SK-N-SH treated with all-trans-retinoic acid at 6 μM for 48 hours (cell line): Measurements from ENCODE around the gene BHLHA15.

ENCODE experiments used
- ATAC-seq: fragments of 200-7000 bp; cut with Tn5 transposase; 3 replicates; pipeline ENCODE4 v1.9.1; 2020; ENCODE audit warnings: mild to moderate bottlenecking, moderate library complexity
- ARNTL ChIP-seq: fragments of 450-650 bp; formaldehyde crosslinking; IDR thresholded peaks from 2 replicates; pipeline ENCODE4 v1.5.0; 2020; ENCODE audit warnings: low read depth, mild to moderate bottlenecking, moderate library complexity, borderline replicate concordance
- BACH2 ChIP-seq: fragments of 250-450 bp; sonication (Bioruptor Pico); IDR thresholded peaks from 2 replicates; pipeline ENCODE4 v1.9.0; 2021; ENCODE audit warnings: mild to moderate bottlenecking, borderline replicate concordance
- CREB5 ChIP-seq: fragments of 250-450 bp; sonication (Bioruptor Pico); IDR thresholded peaks from 2 replicates; pipeline ENCODE4 v1.5.1; 2020; ENCODE audit warnings: low read depth, mild to moderate bottlenecking, moderate library complexity
- CSDC2 ChIP-seq: fragments of 250-450 bp; sonication (Bioruptor Pico); IDR thresholded peaks from 2 replicates; pipeline ENCODE4 v1.5.0; 2020; ENCODE audit warnings: mild to moderate bottlenecking, moderate library complexity
- CSRNP3 ChIP-seq: fragments of 250-450 bp; sonication (Bioruptor Pico); IDR thresholded peaks from 2 replicates; pipeline ENCODE4 v1.5.1; 2021; ENCODE audit warnings: mild to moderate bottlenecking, moderate library complexity
- ESRRG ChIP-seq: fragments of 250-450 bp; sonication (Bioruptor Pico); IDR thresholded peaks from 2 replicates; pipeline ENCODE4 v1.6.1; 2021; ENCODE audit warnings: mild to moderate bottlenecking
- GLIS3 ChIP-seq: fragments of 250-450 bp; sonication (Bioruptor Pico); IDR thresholded peaks from 2 replicates; pipeline ENCODE4 v1.5.0; 2020; ENCODE audit warnings: mild to moderate bottlenecking, moderate library complexity
- ISL1 ChIP-seq: fragments of 250-450 bp; sonication (Bioruptor Pico); IDR thresholded peaks from 2 replicates; pipeline ENCODE4 v2.1.2; 2022; ENCODE audit warnings: mild to moderate bottlenecking, moderate library complexity
- OSR1 ChIP-seq: fragments of 250-450 bp; sonication (Bioruptor Pico); IDR thresholded peaks from 2 replicates; pipeline ENCODE4 v1.8.0; 2022; ENCODE audit warnings: moderate library complexity, mild to moderate bottlenecking, inconsistent platforms
- PATZ1 ChIP-seq: fragments of 250-450 bp; sonication (Bioruptor Pico); IDR thresholded peaks from 2 replicates; pipeline ENCODE4 v1.8.0; 2020; ENCODE audit warnings: mild to moderate bottlenecking, moderate library complexity, borderline replicate concordance
- POU6F1 ChIP-seq: fragments of 250-450 bp; sonication (Bioruptor Pico); IDR thresholded peaks from 2 replicates; pipeline ENCODE4 v1.8.0; 2021; ENCODE audit warnings: low read depth, mild to moderate bottlenecking, moderate library complexity, borderline replicate concordance
- PPARA ChIP-seq: fragments of 250-450 bp; sonication (Bioruptor Pico); IDR thresholded peaks from 2 replicates; pipeline ENCODE4 v1.5.0; 2020; ENCODE audit warnings: mild to moderate bottlenecking, borderline replicate concordance
- RARB ChIP-seq: fragments of 250-450 bp; sonication (Bioruptor Pico); IDR thresholded peaks from 2 replicates; pipeline ENCODE4 v1.8.0; 2021; ENCODE audit warnings: mild to moderate bottlenecking, moderate library complexity
- SNAI2 ChIP-seq: fragments of 250-450 bp; sonication (Bioruptor Pico); IDR thresholded peaks from 2 replicates; pipeline ENCODE4 v1.5.0; 2020; ENCODE audit warnings: mild to moderate bottlenecking, moderate library complexity
- TCF4 ChIP-seq: fragments of 250-450 bp; sonication (Bioruptor Pico); IDR thresholded peaks from 2 replicates; pipeline ENCODE4 v1.8.0; 2021; ENCODE audit warnings: mild to moderate bottlenecking, moderate library complexity, borderline replicate concordance
- TOX ChIP-seq: fragments of 250-450 bp; sonication (Bioruptor Pico); IDR thresholded peaks from 2 replicates; pipeline ENCODE4 v1.8.0; 2021; ENCODE audit warnings: mild to moderate bottlenecking, moderate library complexity, borderline replicate concordance
- TSHZ2 ChIP-seq: fragments of 250-450 bp; sonication (Bioruptor Pico); IDR thresholded peaks from 2 replicates; pipeline ENCODE4 v1.5.0; 2020; ENCODE audit warnings: mild to moderate bottlenecking, moderate library complexity
- ZC3H10 ChIP-seq: fragments of 250-450 bp; sonication (Bioruptor Pico); IDR thresholded peaks from 2 replicates; pipeline ENCODE4 v1.5.1; 2021; ENCODE audit warnings: mild to moderate bottlenecking, moderate library complexity
- ZFP3 ChIP-seq: fragments of 250-450 bp; sonication (Bioruptor Pico); IDR thresholded peaks from 2 replicates; pipeline ENCODE4 v1.5.0; 2020; ENCODE audit warnings: mild to moderate bottlenecking, moderate library complexity
- ZFP30 ChIP-seq: fragments of 450-650 bp; formaldehyde crosslinking; IDR thresholded peaks from 2 replicates; pipeline ENCODE4 v1.5.0; 2022; ENCODE audit warnings: mild to moderate bottlenecking, moderate library complexity
- ZNF565 ChIP-seq: fragments of 450-650 bp; formaldehyde crosslinking; conservative IDR thresholded peaks from 2 replicates; pipeline ENCODE4 v1.5.0; 2020; ENCODE audit warnings: low read depth, mild to moderate bottlenecking, moderate library complexity
- ZNF70 ChIP-seq: fragments of 450-650 bp; formaldehyde crosslinking; IDR thresholded peaks from 2 replicates; pipeline ENCODE4 v1.5.0; 2020; ENCODE audit warnings: mild to moderate bottlenecking, moderate library complexity
- ZNF8 ChIP-seq: fragments of 450-650 bp; formaldehyde crosslinking; IDR thresholded peaks from 2 replicates; pipeline ENCODE4 v1.5.0; 2020; ENCODE audit warnings: mild to moderate bottlenecking, moderate library complexity

The BHLHA15 gene

GRCh38 chr7:98211221-98211675 is at the start of gene BHLHA15:
Gene BHLHA15 (plus strand): TSS chr7:98211439. CDS start chr7:98212310, 871 bp downstream.
- peak; percentile 17; the same call in 2 of the 3 replicates for ATAC-seq
- TF ChIP-seq PPARA (CRISPR knock-in tag) (no peak), SNAI2 (CRISPR knock-in tag) (no peak)
- TF ChIP-seq, all 23 proteins: peak for 0

GRCh38 chr7:98162758-98163157 is 48.5 kb upstream of the BHLHA15 start:
- ATAC-seq: no peak
- no peak for TF ChIP-seq PATZ1 (CRISPR knock-in tag)
- TF ChIP-seq TSHZ2 (CRISPR knock-in tag): no peak
- no peak for TF ChIP-seq OSR1 (CRISPR knock-in tag)
- TF ChIP-seq TOX (CRISPR knock-in tag): no peak
- TF ChIP-seq RARB (CRISPR knock-in tag): no peak
- TF ChIP-seq ZNF70 (CRISPR knock-in tag): no peak
- no peak for TF ChIP-seq CSRNP3 (CRISPR knock-in tag)
- no peak for TF ChIP-seq ZNF8 (CRISPR knock-in tag)
- no peak for TF ChIP-seq BACH2
- no peak for TF ChIP-seq ESRRG (CRISPR knock-in tag)
- TF ChIP-seq TCF4 (CRISPR knock-in tag): no peak
- no peak for TF ChIP-seq POU6F1 (CRISPR knock-in tag)
- TF ChIP-seq GLIS3 (CRISPR knock-in tag): no peak
- no peak for TF ChIP-seq ZFP30 (CRISPR knock-in tag)
- no peak for TF ChIP-seq SNAI2 (CRISPR knock-in tag)
- no peak for TF ChIP-seq ZC3H10 (CRISPR knock-in tag)
- TF ChIP-seq CSDC2: no peak

- TF ChIP-seq TCF4 (CRISPR knock-in tag): no peak
- TF ChIP-seq ZFP30 (CRISPR knock-in tag): no peak
- TF ChIP-seq CREB5: no peak
- TF ChIP-seq ZNF565: no peak
- TF ChIP-seq ZNF70 (CRISPR knock-in tag): no peak
- no peak for TF ChIP-seq ISL1
- TF ChIP-seq ZC3H10 (CRISPR knock-in tag): no peak
- no peak for TF ChIP-seq ZFP3
- no peak for TF ChIP-seq TSHZ2 (CRISPR knock-in tag)
- no peak for TF ChIP-seq PPARA (CRISPR knock-in tag)
- TF ChIP-seq SNAI2 (CRISPR knock-in tag): no peak
- TF ChIP-seq ARNTL (CRISPR knock-in tag): no peak
- ATAC-seq: no peak
These were observed 48.0 kb upstream of the BHLHA15 start for GRCh38 chr7:98163269-98163668.
